Astrocyte (in vitro differentiated cells and primary cell): Measurements from ENCODE around the gene IFT43. TPM values are rescaled to one million over a fixed set of nuclear protein-coding genes. Genes with fewer than 3 reads are reported as not detected.

Experiments
- DNase-seq: peaks from one replicate; pipeline ENCODE4 v3.0.0-alpha.2; 2010; ENCODE audit warnings: low read depth
- FAIRE-seq: peaks from 2 replicates; lab custom pipeline; 2011; peaks lifted over from hg19 to GRCh38; lab: Jason Lieb, UNC
- H2AFZ ChIP-seq: 2 replicates; pipeline ENCODE4 v1.6.0; 2012; ENCODE audit warnings: low read depth, low read length, inconsistent platforms
- H3K27ac ChIP-seq: 2 replicates; pipeline ENCODE4 v1.5.1; 2011; ENCODE audit warnings: low read depth, low read length, inconsistent platforms
- H3K27me3 ChIP-seq: 2 replicates; pipeline ENCODE4 v1.6.0; 2011; ENCODE audit warnings: low read length, inconsistent platforms; ENCODE audit not compliant: insufficient read depth
- H3K36me3 ChIP-seq: 2 replicates; pipeline ENCODE4 v1.5.1; 2011; ENCODE audit warnings: low read length, inconsistent platforms; ENCODE audit not compliant: insufficient read depth
- H3K4me1 ChIP-seq: 2 replicates; pipeline ENCODE4 v1.5.1; 2011; ENCODE audit warnings: low read length, inconsistent platforms; ENCODE audit not compliant: insufficient read depth
- H3K4me2 ChIP-seq: 2 replicates; pipeline ENCODE4 v1.6.0; 2012; ENCODE audit warnings: low read length, inconsistent platforms
- H3K4me3 ChIP-seq: 2 replicates; pipeline ENCODE4 v1.5.1; 2011; ENCODE audit warnings: low read depth, mild to moderate bottlenecking, low read length, inconsistent platforms; ENCODE audit not compliant: insufficient read depth
- H3K79me2 ChIP-seq: 2 replicates; pipeline ENCODE4 v1.6.0; 2012; ENCODE audit warnings: mild to moderate bottlenecking, low read length, inconsistent platforms; ENCODE audit not compliant: insufficient read depth
- H3K9ac ChIP-seq: 2 replicates; pipeline ENCODE4 v1.6.0; 2012; ENCODE audit warnings: mild to moderate bottlenecking, low read length, inconsistent platforms
- H3K9me3 ChIP-seq: 2 replicates; pipeline ENCODE4 v1.5.1; 2012; ENCODE audit warnings: low read depth, mild to moderate bottlenecking, low read length, inconsistent platforms; ENCODE audit not compliant: insufficient read depth
- H4K20me1 ChIP-seq: 2 replicates; pipeline ENCODE4 v1.6.0; 2012; ENCODE audit warnings: low read length, inconsistent platforms; ENCODE audit not compliant: insufficient read depth
- H3K27ac Mint-ChIP-seq: one replicate; pipeline ENCODE4 v1.8.0; 2021; ENCODE audit warnings: mild to moderate bottlenecking, mixed read lengths; ENCODE audit not compliant: unreplicated experiment
- H3K27me3 Mint-ChIP-seq: one replicate; pipeline ENCODE4 v1.8.0; 2021; ENCODE audit warnings: low read depth, mixed read lengths; ENCODE audit not compliant: unreplicated experiment
- H3K36me3 Mint-ChIP-seq: one replicate; pipeline ENCODE4 v1.8.0; 2021; ENCODE audit warnings: low read depth, mixed read lengths; ENCODE audit not compliant: unreplicated experiment
- H3K4me1 Mint-ChIP-seq: one replicate; pipeline ENCODE4 v1.8.0; 2021; ENCODE audit warnings: low read depth, mixed read lengths; ENCODE audit not compliant: unreplicated experiment
- H3K4me3 Mint-ChIP-seq: one replicate; pipeline ENCODE4 v1.8.0; 2021; ENCODE audit warnings: mild to moderate bottlenecking, moderate library complexity, mixed read lengths; ENCODE audit not compliant: unreplicated experiment
- H3K9me3 Mint-ChIP-seq: one replicate; pipeline ENCODE4 v1.8.0; 2021; ENCODE audit warnings: mild to moderate bottlenecking, mixed read lengths; ENCODE audit not compliant: unreplicated experiment
- EZH2 ChIP-seq: IDR thresholded peaks from 2 replicates; pipeline ENCODE4 v1.6.1; 2012; ENCODE audit warnings: mild to moderate bottlenecking, low read length, inconsistent platforms; ENCODE audit not compliant: insufficient read depth
- total RNA-seq: library from RNA; stranded (reverse); gene quantifications from 2 replicates; pipeline ENCODE4 v1.2.1, GENCODE V29; 2021
- TF ChIP-seq, protein P1 (sequence below): IDR thresholded peaks from 2 replicates; pipeline ENCODE4 v1.5.1; 2011; ENCODE audit warnings: low read depth, mild to moderate bottlenecking, inconsistent platforms, low read length, moderate library complexity; ENCODE audit not compliant: insufficient read depth

IFT43 gene
- total RNA-seq, 1 donor from 2014 or later = 29.4 TPM

DNA sequence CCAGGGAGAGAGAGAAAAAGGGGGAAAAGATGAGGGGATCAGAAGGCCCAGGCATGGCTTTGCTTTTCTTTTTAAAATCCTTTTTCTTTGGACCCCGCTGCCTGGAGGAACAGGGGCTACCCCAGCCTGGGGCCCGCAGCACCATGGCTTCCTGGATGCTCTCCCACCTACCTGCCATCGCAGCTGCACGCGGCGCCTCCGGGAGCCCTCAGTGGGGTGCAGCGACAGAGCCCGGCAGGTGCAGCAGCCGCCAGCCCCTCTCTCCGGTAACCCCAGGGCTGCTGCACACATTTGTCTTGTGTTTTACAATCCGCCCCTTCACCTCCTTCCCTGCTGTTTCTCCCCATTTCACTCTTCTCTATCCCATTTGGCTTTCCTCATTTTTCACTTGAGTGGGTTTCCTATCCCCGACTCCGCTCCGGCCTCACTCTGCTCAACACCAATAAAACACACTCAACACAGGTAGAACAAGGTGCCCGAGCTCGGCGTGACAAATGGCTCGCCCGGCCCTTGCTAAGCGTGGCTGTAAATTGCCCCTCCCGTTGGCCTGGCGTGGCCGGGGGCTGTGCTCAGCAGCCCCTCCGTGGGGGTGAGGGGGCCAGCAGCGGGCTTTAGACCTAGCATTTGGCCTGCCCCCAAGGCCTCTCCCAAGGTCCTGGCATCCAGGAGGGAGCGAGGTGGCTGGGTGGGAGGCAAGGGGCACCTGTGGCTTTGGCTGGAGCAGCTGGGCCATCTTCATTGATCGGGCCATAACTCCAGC, 113.5 kb downstream of the IFT43 start:
- Histone ChIP-seq H3K27me3 (no peaks in the 10 kb centered on the region), H2AFZ (no peak overlapping the region), H3K9me3 (no peaks in the 10 kb centered on the region), H3K27ac (no peak overlapping the region), H3K79me2 (no peaks in the 10 kb centered on the region), H4K20me1 (no peaks in the 10 kb centered on the region), H3K4me1 (no peaks in the 10 kb centered on the region), H3K4me2 (no peak overlapping the region), H3K36me3 (no peaks in the 10 kb centered on the region), H3K4me3 (no peak overlapping the region), H3K9ac (no peak overlapping the region)
- Mint-ChIP-seq H3K4me3 (no peak overlapping the region), H3K27ac (no peak overlapping the region), H3K9me3 (no peaks in the 10 kb centered on the region), H3K36me3 (peaks cover 2% of the 10 kb centered on the region), H3K4me1 (no peaks in the 10 kb centered on the region), H3K27me3 (peaks cover 35% of the 10 kb centered on the region)
- no peak for TF ChIP-seq EZH2
- TF ChIP-seq, protein P1, sequence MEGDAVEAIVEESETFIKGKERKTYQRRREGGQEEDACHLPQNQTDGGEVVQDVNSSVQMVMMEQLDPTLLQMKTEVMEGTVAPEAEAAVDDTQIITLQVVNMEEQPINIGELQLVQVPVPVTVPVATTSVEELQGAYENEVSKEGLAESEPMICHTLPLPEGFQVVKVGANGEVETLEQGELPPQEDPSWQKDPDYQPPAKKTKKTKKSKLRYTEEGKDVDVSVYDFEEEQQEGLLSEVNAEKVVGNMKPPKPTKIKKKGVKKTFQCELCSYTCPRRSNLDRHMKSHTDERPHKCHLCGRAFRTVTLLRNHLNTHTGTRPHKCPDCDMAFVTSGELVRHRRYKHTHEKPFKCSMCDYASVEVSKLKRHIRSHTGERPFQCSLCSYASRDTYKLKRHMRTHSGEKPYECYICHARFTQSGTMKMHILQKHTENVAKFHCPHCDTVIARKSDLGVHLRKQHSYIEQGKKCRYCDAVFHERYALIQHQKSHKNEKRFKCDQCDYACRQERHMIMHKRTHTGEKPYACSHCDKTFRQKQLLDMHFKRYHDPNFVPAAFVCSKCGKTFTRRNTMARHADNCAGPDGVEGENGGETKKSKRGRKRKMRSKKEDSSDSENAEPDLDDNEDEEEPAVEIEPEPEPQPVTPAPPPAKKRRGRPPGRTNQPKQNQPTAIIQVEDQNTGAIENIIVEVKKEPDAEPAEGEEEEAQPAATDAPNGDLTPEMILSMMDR = no peak
- no peak for DNase-seq
- no peak for FAIRE-seq

DNA sequence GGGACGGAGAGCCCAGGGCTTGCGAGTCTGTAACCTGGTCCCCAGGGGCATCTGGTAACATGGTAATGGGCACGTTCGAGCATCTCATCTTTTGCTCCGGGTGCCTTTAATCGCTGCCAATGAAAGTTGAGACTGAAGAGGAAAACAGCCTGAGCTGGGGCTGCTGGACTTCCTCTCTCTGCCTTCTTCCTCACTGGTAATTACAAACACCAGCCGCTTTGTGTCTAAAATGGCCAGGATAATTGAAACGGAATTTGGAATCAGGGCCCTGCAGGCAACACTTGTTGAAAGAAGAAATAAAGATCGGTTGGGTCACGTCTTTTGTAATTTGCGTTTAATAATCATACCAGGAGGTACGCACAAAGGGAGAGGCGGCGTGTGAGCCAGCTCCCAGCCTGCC, 114.7 kb downstream of the IFT43 start:
- TF ChIP-seq, protein P1 = no peak
- TF ChIP-seq EZH2 = no peak
- Mint-ChIP-seq H3K4me3 (no peak overlapping the region), H3K27me3 (peaks cover 32% of the 10 kb centered on the region), H3K9me3 (no peaks in the 10 kb centered on the region), H3K4me1 (no peaks in the 10 kb centered on the region), H3K27ac (no peak overlapping the region), H3K36me3 (peaks cover 2% of the 10 kb centered on the region)
- Histone ChIP-seq H3K4me1 (no peaks in the 10 kb centered on the region), H3K9ac (no peak overlapping the region), H3K36me3 (no peaks in the 10 kb centered on the region), H3K9me3 (no peaks in the 10 kb centered on the region), H3K27ac (no peak overlapping the region), H4K20me1 (no peaks in the 10 kb centered on the region), H3K4me2 (no peak overlapping the region), H3K27me3 (no peaks in the 10 kb centered on the region), H3K4me3 (no peak overlapping the region), H2AFZ (no peak overlapping the region), H3K79me2 (no peaks in the 10 kb centered on the region)
- DNase-seq (no peak), FAIRE-seq (no peak)
